Lower leg skin (tissue), 4 donors: ENCODE measurements around the gene CCDC88B. TPM values are rescaled to one million over a fixed set of nuclear protein-coding genes. Genes with fewer than 3 reads are reported as not detected.

Experiments used
- DNase-seq, 2 donors: peaks; one replicate each; pipeline ENCODE4 v3.0.0-alpha.2; 2019; ENCODE audit warnings: low spot score in 2 of 2
- H3K4me3 ChIP-seq: fragments of 200-600 bp; sonication (generic); 2 replicates; pipeline ENCODE4 v1.5.1; 2017; ENCODE audit warnings: mild to moderate bottlenecking, low read depth; ENCODE audit not compliant: poor library complexity, severe bottlenecking
- POLR2A ChIP-seq, 2 donors: fragments of 450-650 bp; IDR thresholded peaks; one replicate each; pipeline ENCODE4 v1.6.1; 2016 to 2017; ENCODE audit warnings: antibody characterized with exemption in 2 of 2, mild to moderate bottlenecking in 1 of 2, moderate library complexity in 1 of 2
- WGBS, 2 donors: methylation state at CpG; one replicate each; pipeline ENCODE4 v1.1.5; 2018; 5-methylcytosine and 5-hydroxymethylcytosine counted together
- intact Hi-C: fragments of 100-400 bp; cut with DNase I; formaldehyde crosslinking; loops from one replicate; pipeline ENCODE4 v1.15.0; 2023; ENCODE audit warnings: low total_unique reads
- total RNA-seq, 4 donors: library from RNA; depleted of rRNA; stranded (reverse); fragments of >200 nt; gene quantifications; one replicate each; pipeline ENCODE4 v1.1.0, GENCODE V29; 2016
- TF ChIP-seq, protein P1 (sequence below), 3 donors: fragments of 450-650 bp; IDR thresholded peaks; one replicate each; pipeline ENCODE4 v1.5.1; 2016; ENCODE audit warnings: antibody characterized with exemption in 3 of 3, mild to moderate bottlenecking in 3 of 3, moderate library complexity in 2 of 3

The CCDC88B gene
- total RNA-seq, 4 donors from 2014 or later = 2.6 to 9.5 (median 4.8) TPM

DNA sequence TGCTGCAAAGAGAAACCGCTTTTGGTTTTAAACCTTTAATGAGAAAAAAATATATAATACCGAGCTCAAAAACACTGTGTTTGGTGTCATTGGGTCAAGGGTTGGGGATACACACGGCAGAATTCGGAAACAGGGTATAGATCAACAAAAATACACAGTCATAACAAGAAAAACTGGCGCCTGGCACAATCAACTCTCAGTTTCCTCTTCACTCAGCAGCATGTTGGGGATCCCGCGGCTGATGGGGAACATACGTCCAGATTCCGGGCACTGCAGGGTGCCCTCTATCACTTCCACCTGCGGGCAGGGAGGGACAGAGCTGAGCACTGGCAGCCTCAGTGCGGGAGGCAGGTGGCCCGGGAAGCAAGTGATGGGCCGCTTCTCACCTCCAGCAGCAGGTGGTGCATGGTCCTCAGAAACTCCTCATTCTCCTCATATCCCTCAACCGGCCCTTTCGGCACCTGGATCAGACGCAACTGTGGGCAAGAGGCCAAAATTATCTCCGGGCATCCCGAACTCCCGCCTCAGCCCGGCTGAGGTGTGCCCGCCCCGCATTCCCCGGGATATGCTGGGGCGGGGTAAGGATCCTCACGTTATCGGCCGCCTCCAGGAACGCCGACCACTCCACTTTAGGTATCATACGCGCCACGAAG lies 23.2 kb upstream of the CCDC88B start:
- WGBS, 2 donors = 5 to 6% methylated on average over 30 to 32 of the region's 32 CpGs
- TF ChIP-seq POLR2A (IDR thresholded peaks at IDR 0.05) = no peak
- TF ChIP-seq, protein P1, sequence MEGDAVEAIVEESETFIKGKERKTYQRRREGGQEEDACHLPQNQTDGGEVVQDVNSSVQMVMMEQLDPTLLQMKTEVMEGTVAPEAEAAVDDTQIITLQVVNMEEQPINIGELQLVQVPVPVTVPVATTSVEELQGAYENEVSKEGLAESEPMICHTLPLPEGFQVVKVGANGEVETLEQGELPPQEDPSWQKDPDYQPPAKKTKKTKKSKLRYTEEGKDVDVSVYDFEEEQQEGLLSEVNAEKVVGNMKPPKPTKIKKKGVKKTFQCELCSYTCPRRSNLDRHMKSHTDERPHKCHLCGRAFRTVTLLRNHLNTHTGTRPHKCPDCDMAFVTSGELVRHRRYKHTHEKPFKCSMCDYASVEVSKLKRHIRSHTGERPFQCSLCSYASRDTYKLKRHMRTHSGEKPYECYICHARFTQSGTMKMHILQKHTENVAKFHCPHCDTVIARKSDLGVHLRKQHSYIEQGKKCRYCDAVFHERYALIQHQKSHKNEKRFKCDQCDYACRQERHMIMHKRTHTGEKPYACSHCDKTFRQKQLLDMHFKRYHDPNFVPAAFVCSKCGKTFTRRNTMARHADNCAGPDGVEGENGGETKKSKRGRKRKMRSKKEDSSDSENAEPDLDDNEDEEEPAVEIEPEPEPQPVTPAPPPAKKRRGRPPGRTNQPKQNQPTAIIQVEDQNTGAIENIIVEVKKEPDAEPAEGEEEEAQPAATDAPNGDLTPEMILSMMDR (IDR thresholded peaks at IDR 0.05) = no peak
- H3K4me3 ChIP-seq = peak overlapping the region; percentile 72
- intact Hi-C loops = no loop called here
- DNase-seq = peak in 1 of 2 donors; percentile 89

DNA sequence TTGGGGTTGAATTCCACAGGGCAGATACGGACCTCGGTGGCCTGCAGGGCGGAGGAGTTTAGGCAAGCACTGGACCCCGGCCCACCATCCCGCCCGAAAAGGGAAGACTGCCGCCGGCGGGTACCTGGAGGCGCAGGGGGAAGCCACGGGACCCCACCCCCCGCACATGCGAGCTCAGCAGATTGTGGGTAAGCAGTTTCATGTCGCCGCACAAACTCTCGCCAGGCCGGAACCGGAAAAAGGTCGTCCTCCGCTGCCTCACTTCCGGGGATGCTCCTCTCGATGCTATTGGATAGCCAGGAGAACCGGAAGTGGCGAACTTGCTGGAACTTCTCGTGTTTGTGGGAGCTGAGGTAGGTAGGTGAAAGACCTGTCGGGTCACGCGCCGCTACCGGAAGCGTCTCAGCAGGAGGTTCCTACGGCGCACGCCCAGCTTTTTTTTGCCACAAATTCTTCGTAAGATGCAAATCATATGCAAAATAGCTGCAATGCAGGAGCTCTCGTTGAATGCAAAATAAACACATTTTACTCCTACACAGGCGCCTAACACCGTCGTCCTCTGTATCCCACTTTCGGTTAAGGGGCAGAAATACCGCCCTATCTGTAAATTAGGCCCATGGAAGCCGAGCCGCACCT lies 22.6 kb upstream of the CCDC88B start, which contains the start of gene TRMT112:
TSS of gene TRMT112 (minus strand) at position 235 of the 636 bp plus-strand sequence. CDS start at position 202, 33 bp downstream.
- intact Hi-C loops = no loop called here
- H3K4me3 ChIP-seq = peak within 1 kb of the TSS; percentile 72

DNA sequence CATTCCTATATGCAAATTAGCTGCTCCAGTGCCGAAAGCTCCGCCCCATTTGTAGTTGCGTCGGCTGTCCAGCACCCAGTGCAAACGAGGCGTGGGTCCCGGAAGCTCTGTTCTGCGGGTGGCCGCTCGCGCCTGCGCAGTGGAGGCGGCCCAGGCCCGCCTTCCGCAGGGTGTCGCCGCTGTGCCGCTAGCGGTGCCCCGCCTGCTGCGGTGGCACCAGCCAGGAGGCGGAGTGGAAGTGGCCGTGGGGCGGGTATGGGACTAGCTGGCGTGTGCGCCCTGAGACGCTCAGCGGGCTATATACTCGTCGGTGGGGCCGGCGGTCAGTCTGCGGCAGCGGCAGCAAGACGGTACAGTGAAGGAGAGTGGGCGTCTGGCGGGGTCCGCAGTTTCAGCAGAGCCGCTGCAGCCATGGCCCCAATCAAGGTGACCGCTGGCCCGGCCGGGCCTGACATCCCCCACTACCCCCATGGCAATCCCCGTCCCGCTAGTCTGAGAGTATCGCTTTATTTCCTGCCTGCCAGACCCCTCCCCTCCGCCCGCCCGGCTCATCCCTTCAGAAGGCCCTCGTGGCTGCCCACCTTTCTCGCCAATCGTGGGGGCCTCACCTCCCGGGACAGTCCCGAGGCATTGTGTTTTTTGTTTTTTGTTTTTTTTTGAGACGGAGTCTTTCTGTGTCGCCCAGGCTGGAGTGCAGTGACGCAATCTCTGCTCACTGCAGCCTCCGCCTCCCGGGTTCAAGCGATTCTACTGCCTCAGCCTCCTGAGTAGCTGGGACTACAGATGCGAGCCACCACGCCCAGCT lies 21.8 kb upstream of the CCDC88B start, which contains the start of gene PRDX5:
TSS of gene PRDX5 (plus strand) at position 161 of the 805 bp plus-strand sequence. CDS start at position 256, 95 bp downstream.
- TF ChIP-seq, protein P1 (IDR thresholded peaks at IDR 0.05) = no peak
- TF ChIP-seq POLR2A (IDR thresholded peaks at IDR 0.05) = peak in 1 of 2 donors; percentile 48
- peak within 1 kb of the TSS; percentile 72 for H3K4me3 ChIP-seq
- peak; percentile 96 to 99 for DNase-seq
- 0 to 1% methylated on average over 26 to 61 of the region's 61 CpGs for WGBS, 2 donors
- intact Hi-C loops = no loop called here

More for the DNA sequence above, 22.6 kb upstream of the CCDC88B start, which contains the start of gene TRMT112:
- TF ChIP-seq POLR2A (IDR thresholded peaks at IDR 0.05) = peak in 1 of 2 donors; percentile 72
- TF ChIP-seq, protein P1 (IDR thresholded peaks at IDR 0.05) = no peak
- 0 to 1% methylated on average over 28 to 35 of the region's 43 CpGs for WGBS, 2 donors
- DNase-seq = peak; percentile 99

DNA sequence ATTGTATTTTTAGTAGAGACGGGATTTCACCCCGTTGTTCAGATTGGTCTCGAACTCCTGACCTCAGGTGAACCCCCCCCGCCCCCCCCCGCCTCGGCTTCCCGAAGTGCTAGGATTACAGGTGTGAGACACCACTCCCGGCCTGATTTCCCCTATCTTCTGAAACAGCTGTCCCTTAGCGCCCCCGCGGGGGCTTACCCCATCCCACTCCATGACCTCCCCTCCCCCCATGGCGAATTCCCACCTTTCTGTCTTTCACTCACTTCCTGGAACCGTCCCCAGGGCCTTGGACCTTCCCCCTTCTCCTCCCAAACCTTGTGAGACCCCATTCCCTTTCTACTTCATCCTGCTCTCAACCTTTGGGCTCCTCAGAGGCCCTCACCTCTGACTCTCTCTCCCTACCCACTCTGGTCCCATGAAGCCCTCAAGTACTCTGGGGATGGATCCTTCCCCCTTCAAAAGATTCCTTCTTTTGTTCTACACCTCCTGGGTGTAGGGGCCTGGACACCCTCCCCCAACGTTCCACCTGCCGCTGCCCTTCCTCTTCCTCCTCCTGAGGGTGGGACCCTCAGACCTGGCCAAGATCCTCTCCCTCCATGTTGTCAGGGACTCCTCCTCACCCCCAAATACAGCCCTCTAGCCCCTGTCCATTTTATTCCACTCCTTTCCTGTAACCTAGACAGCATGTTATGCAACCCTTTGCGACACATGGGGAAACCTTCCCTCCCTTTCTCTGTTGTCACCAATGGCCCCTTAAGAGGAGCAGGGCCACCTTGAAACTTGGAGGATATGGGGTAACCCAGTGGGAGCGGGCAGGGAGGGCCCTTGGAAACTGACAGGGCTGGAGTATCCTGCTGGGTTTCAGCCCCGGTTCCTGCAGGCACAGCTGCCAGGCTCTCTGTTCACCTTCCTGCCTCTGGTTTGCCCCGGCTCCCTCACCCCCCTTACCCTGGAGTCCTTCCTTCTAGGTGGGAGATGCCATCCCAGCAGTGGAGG lies 20.9 kb upstream of the CCDC88B start:
- H3K4me3 ChIP-seq = peak overlapping the region; percentile 72
- no peak for TF ChIP-seq POLR2A (IDR thresholded peaks at IDR 0.05)
- TF ChIP-seq, protein P1 (IDR thresholded peaks at IDR 0.05) = no peak
- no peak for DNase-seq
- intact Hi-C loops = no loop called here
- WGBS, 2 donors = 19 to 22% methylated on average over 14 to 19 of the region's 19 CpGs

DNA sequence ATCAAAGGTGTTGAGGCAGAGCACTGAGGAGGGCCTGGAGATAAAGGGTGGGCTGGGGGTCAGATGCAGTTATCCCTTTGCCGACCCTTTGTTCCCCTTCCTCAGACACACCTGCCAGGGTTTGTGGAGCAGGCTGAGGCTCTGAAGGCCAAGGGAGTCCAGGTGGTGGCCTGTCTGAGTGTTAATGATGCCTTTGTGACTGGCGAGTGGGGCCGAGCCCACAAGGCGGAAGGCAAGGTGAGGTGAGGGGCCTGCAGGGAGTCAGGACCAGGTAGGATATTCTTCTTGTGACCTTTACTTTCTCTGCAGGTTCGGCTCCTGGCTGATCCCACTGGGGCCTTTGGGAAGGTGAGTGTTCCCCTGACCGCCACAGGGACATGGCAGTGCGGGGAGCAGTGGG lies 19.4 kb upstream of the CCDC88B start:
- intact Hi-C loops = no loop called here
- DNase-seq = no peak
- WGBS, 2 donors = 93 to 94% methylated on average over 7 of the region's 7 CpGs
- H3K4me3 ChIP-seq = no peak overlapping the region
- TF ChIP-seq, protein P1 (IDR thresholded peaks at IDR 0.05) = no peak
- TF ChIP-seq POLR2A (IDR thresholded peaks at IDR 0.05) = no peak
